ENCODE measurements around the gene TCEAL3. TPM values are rescaled to one million over a fixed set of nuclear protein-coding genes. Genes with fewer than 3 reads are reported as not detected.
A peak's percentile ranks its signal among the peaks of the same experiment; 100 is the strongest.
"Not testable (repeated sequence)": the region's sequence is repeated elsewhere in the genome, so short reads cannot be mapped to it uniquely, and the experiment has no call there.

Gene TCEAL3
- total RNA-seq, 1 experiment from 2014 or later = 21.0 TPM

DNA sequence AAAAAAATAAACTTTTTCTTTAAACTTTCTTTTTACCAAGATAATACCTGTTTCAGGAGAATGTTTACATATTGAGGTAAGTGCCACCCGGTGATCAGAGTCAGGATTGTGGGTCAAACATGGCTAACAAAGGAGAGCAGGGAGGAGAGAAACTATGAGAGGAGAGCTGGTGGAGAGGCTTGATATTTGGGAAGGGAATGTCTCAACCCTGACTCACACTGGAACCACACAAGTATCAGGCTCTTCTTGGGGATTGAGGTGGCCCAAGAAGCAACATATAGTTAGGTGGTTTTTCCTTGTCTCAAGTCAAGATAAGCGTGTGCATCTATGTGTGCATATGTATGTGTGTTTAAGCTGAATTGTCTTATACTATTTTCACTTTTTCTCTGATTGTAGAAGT lies 27.7 kb downstream of the TCEAL3 start:
- peaks cover 23% of the 10 kb centered on the region for H3K4me1 ChIP-seq (replicated peaks)
- H3K4me3 ChIP-seq = no peak overlapping the region
- H3K36me3 ChIP-seq = no peaks in the 10 kb centered on the region
- H3K27me3 ChIP-seq (replicated peaks) = no peaks in the 10 kb centered on the region
- no peak overlapping the region for H3K27ac ChIP-seq
- no peaks in the 10 kb centered on the region for H3K9me3 ChIP-seq (replicated peaks)
- DNase-seq (ENCODE audit: low read depth in 1 of 2, low spot score in 2 of 2) = no peak

DNA sequence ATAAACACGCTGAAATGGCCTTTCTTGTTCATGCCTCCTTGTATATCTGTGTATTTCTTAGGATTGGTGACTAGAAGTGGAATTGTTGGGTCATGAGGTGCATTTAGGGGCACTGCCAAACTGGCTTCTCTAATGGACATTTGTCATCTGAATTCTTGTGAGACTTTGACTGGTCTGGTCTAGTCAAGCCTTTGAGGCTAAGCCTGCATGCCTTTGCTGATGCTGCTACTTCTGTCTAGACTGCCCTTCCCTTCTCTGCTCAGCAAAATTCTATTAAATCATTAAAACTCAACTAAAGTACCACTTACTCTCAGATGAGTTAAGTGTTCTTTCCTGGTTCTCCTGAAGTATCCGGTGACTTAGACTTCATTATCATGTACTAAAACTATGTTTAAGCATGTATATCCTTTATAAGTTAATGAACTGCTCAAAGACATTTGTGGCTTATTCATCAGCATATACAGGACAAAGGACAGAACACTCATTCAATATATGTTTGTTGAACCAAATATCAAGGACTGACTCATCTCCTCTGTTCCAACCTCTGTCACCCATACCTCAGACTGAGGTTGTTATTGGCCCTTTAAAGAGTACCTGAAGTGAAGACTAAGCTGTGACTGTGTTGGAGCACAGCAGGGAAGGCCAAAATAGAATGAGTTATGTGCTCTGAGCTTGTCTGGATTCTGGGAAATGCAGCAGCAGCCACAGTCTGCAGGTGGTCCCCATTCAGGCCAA lies 30.0 kb downstream of the TCEAL3 start:
- no peaks in the 10 kb centered on the region for H3K36me3 ChIP-seq
- no peak for DNase-seq (ENCODE audit: low read depth in 1 of 2, low spot score in 2 of 2)
- no peaks in the 10 kb centered on the region for H3K9me3 ChIP-seq (replicated peaks)
- H3K27me3 ChIP-seq (replicated peaks) = no peaks in the 10 kb centered on the region
- H3K27ac ChIP-seq = no peak overlapping the region
- H3K4me1 ChIP-seq (replicated peaks) = peaks cover 31% of the 10 kb centered on the region
- no peak overlapping the region for H3K4me3 ChIP-seq

DNA sequence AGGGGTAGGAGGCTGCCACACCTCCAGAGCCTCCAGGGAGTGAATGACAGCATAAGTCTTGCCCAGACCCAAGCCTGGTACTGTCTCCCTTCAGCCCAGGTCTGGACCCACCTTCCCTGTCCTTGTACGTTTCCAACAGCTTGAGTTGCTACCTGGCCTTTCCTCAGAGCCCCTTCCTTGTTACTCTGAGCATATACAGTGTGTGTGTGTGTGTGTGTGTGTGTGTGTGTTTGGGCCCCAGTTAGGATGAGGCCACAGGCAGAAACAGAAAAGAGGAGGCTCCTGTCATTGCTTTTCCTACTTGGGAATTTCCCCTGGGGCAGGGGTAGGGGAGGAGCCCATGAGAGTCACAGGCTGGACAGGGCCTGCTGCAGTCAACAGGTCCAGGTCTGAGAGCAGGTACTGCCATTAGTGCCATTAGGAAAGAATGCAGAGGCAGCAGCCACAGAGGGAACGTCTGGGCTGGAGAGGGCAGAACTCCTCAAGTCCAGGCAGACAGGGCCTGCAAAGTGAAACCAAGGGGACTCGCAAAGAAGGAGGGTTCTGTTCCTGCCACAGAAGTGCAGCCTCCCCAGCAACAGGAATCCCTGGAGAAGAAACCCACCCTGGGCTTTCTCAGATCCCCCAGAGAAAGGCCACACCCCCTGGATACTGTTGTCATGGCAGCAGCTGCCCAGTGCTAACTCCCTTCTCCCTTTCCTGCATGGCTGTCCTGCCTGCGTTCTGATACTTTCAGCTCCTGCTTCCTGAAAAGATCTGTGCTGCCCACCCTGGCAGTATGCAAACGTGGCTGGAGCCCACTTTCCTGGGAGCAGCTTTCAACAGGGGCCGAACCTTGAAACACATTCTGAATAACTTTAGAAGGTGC lies 30.9 kb downstream of the TCEAL3 start:
- H3K27ac ChIP-seq; H3K9me3 ChIP-seq (replicated peaks); DNase-seq (ENCODE audit: low read depth in 1 of 2, low spot score in 2 of 2); H3K4me3 ChIP-seq; H3K27me3 ChIP-seq (replicated peaks); H3K36me3 ChIP-seq: not testable (repeated sequence)
- H3K4me1 ChIP-seq (replicated peaks) = peaks cover 31% of the 10 kb centered on the region

GRCh38 chrX:103640401-103641155 lies 32.8 kb downstream of the TCEAL3 start:
- Histone ChIP-seq H3K27ac (peak overlapping the region; percentile 63), H3K36me3 (no peaks in the 10 kb centered on the region), H3K27me3 (replicated peaks) (no peaks in the 10 kb centered on the region), H3K4me3 (no peak overlapping the region), H3K4me1 (replicated peaks) (peaks cover 31% of the 10 kb centered on the region), H3K9me3 (replicated peaks) (no peaks in the 10 kb centered on the region)
- peak in 1 of 2 experiments; percentile 36 for DNase-seq (ENCODE audit: low read depth in 1 of 2, low spot score in 2 of 2)

DNA sequence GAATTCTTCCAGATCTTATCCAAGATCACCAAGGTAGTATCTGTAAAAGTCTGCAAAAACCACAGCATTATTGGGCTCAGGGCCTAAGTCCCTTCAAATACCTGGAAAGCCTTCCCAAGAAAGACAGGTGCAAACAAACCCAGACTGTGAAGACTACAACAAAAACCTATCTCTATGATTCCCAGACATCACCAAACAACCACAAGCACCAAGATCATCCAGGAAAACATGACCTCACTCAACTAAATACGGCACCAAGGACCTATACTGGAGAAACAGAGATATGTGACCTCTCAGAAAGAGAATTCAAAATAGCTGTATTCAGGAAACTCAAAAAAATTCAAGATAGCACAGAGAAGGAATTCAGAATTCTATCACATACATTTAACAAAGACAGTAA lies 36.4 kb downstream of the TCEAL3 start:
- Histone ChIP-seq H3K27ac (no peak overlapping the region), H3K9me3 (replicated peaks) (no peaks in the 10 kb centered on the region), H3K4me1 (replicated peaks) (peaks cover 18% of the 10 kb centered on the region), H3K27me3 (replicated peaks) (no peaks in the 10 kb centered on the region), H3K4me3 (no peak overlapping the region), H3K36me3 (no peaks in the 10 kb centered on the region)
- no peak for DNase-seq (ENCODE audit: low read depth in 1 of 2, low spot score in 2 of 2)

DNA sequence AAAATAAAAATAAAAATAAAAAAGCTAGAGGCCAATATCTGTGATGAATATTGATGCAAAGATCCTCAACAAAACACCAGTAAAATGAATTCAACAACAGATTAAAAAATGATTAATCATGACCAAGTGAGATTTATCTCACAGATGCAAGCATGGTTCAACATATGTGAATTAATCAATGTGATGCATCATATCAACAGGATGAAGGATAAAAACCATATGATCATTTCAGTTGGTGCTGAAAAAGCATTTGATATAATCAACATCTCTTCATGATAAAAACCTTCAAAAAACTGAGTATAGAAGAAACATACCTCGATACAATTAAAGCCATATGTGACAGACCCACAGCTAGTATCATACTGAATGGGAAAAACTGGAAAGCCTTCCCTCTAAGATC lies 39.9 kb downstream of the TCEAL3 start:
- Histone ChIP-seq H3K4me3 (no peak overlapping the region), H3K27ac (no peak overlapping the region), H3K4me1 (replicated peaks) (no peaks in the 10 kb centered on the region), H3K36me3 (no peaks in the 10 kb centered on the region), H3K9me3 (replicated peaks) (no peaks in the 10 kb centered on the region), H3K27me3 (replicated peaks) (no peaks in the 10 kb centered on the region)
- DNase-seq (ENCODE audit: low read depth in 1 of 2, low spot score in 2 of 2) = no peak

- no peak for DNase-seq (ENCODE audit: low read depth in 1 of 2, low spot score in 2 of 2)
- Histone ChIP-seq H3K36me3 (no peaks in the 10 kb centered on the region), H3K27ac (no peak overlapping the region), H3K4me1 (replicated peaks) (peaks cover 9% of the 10 kb centered on the region), H3K4me3 (no peak overlapping the region), H3K27me3 (replicated peaks) (no peaks in the 10 kb centered on the region), H3K9me3 (replicated peaks) (no peaks in the 10 kb centered on the region)
These were observed 43.5 kb downstream of the TCEAL3 start for GRCh38 chrX:103651151-103651773.

- H3K4me3 ChIP-seq; H3K36me3 ChIP-seq; DNase-seq (ENCODE audit: low read depth in 1 of 2, low spot score in 2 of 2); H3K9me3 ChIP-seq (replicated peaks); H3K27me3 ChIP-seq (replicated peaks): not testable (repeated sequence)
- H3K27ac ChIP-seq = peak overlapping the region; percentile 88
- peaks cover 23% of the 10 kb centered on the region for H3K4me1 ChIP-seq (replicated peaks)
These were observed 47.7 kb downstream of the TCEAL3 start for GRCh38 chrX:103655230-103656000.

DNA sequence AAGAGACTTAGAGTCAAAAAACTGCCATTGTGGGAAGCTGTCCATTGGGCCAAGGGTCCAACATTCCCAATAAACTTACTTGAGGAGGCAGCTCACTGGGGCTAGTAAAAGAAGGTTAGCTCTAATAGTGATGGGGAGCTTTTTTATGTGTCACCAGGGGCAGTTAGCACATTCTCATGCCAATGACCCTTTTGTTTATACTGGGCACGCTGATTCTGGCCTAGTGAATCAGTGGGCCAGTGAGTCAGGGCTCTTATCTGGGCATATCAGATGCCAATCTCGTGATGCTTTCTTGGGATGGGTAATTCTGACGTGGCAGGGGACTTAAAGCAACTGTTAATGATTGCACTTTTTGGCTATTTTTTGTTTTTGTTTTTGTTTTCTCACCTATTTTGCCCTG lies 48.9 kb downstream of the TCEAL3 start:
- Histone ChIP-seq H3K9me3 (replicated peaks) (no peaks in the 10 kb centered on the region), H3K27me3 (replicated peaks) (no peaks in the 10 kb centered on the region), H3K4me3 (no peak overlapping the region), H3K36me3 (no peaks in the 10 kb centered on the region), H3K4me1 (replicated peaks) (peaks cover 23% of the 10 kb centered on the region), H3K27ac (peak overlapping the region; percentile 88)
- DNase-seq (ENCODE audit: low read depth in 1 of 2, low spot score in 2 of 2) = peak; percentile 71

GRCh38 chrX:103657066-103657465 lies 49.3 kb downstream of the TCEAL3 start:
- peaks cover 23% of the 10 kb centered on the region for H3K4me1 ChIP-seq (replicated peaks)
- not testable (repeated sequence) for H3K4me3 ChIP-seq; H3K9me3 ChIP-seq (replicated peaks); H3K36me3 ChIP-seq; H3K27me3 ChIP-seq (replicated peaks)
- peak overlapping the region; percentile 88 for H3K27ac ChIP-seq
- peak in 1 of 2 experiments; percentile 54 for DNase-seq (ENCODE audit: low read depth in 1 of 2, low spot score in 2 of 2)

DNA sequence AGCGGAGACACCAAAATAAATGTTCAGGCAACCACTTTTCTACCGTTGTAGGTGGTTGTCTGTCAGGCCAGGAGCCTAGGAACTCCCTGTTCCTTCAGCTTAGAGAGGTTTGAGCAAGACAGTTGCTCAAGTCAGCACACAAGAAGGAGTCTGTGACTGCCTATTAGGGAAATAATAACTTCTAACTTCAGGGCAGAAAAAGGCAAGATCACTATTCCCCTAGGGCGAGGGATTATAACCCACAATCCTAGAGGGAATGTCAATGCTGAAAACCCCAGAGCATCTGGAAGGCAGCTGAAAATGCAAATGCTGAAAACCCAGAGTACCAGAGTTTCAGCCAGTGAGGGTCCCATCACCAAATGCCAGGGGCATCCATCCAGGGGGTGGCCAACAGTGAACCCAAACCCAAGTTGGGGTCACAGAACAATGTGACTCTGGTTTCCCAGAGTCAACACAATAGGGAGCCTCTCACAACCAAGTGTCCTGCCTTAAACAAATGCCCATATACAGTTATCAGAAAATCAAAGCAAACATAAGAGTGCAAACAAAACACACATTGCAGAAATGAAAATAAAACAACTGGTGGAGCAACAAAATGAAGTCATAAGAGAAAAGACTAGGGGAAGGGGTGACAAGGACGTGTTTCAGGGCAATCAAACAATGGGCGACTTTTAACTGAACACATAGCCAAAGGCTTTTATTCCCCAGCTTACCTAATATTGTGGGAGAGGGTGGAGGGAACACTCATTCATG lies 51.1 kb downstream of the TCEAL3 start:
- Histone ChIP-seq H3K4me1 (replicated peaks) (peaks cover 23% of the 10 kb centered on the region), H3K36me3 (no peaks in the 10 kb centered on the region), H3K27me3 (replicated peaks) (no peaks in the 10 kb centered on the region), H3K27ac (no peak overlapping the region), H3K9me3 (replicated peaks) (no peaks in the 10 kb centered on the region), H3K4me3 (no peak overlapping the region)
- DNase-seq (ENCODE audit: low read depth in 1 of 2, low spot score in 2 of 2) = no peak

DNA sequence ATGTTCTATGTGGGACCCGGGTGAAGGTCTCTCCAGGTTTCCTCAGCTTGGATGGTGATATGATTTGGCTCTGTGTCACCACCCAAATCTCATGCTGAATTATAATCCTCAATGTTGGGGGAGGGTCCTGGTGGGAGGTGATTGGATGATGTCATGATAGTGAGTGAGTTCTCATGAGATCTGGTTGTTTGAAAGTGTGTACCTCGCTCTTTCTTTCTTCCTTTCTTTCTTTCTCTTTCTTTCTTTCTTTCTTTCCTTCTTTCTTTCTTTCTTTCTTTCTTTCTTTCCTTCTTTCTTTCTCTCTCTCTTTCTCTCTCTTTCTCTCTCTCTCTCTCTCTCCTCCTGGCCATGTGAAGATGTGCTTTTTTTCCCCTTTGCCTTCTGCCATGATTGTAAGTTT lies 51.7 kb downstream of the TCEAL3 start:
- not testable (repeated sequence) for H3K36me3 ChIP-seq; H3K4me3 ChIP-seq; DNase-seq (ENCODE audit: low read depth in 1 of 2, low spot score in 2 of 2); H3K9me3 ChIP-seq (replicated peaks); H3K27me3 ChIP-seq (replicated peaks); H3K27ac ChIP-seq
- peaks cover 23% of the 10 kb centered on the region for H3K4me1 ChIP-seq (replicated peaks)
